ENCODE results near the gene FARP1.

GRCh38 chr13:98171900-98172589 is 29.2 kb downstream of the FARP1 start:
- no peak for TF ChIP-seq CTCF (IDR thresholded peaks at IDR 0.05)
- TF ChIP-seq POLR2A (IDR thresholded peaks at IDR 0.05), result no peak
